H9 (cell line): ENCODE data around the gene EPHB2. TPM values are rescaled to one million over a fixed set of nuclear protein-coding genes. Genes with fewer than 3 reads are reported as not detected.

Source experiments
- DNase-seq: peaks from one replicate; pipeline ENCODE4 v3.0.0-alpha.2; 2017
- H2AFZ ChIP-seq: one replicate; pipeline ENCODE4 v1.6.1; 2013; ENCODE audit warnings: mild to moderate bottlenecking, low read length, control low read depth, moderate library complexity
- H2AK5ac ChIP-seq: 2 replicates; pipeline ENCODE4 v1.6.1; 2013; ENCODE audit warnings: low read length, control low read depth, mixed read lengths; ENCODE audit not compliant: insufficient read length
- H2BK120ac ChIP-seq: one replicate; pipeline ENCODE4 v1.6.1; 2013; ENCODE audit warnings: low read depth, mild to moderate bottlenecking, low read length, control low read depth, inconsistent platforms; ENCODE audit not compliant: poor library complexity, severe bottlenecking
- H2BK12ac ChIP-seq: 2 replicates; pipeline ENCODE4 v1.6.1; 2013; ENCODE audit warnings: low read length, control low read depth, mixed read lengths, low read depth; ENCODE audit not compliant: insufficient read length
- H2BK15ac ChIP-seq: 2 replicates; pipeline ENCODE4 v1.6.1; 2013; ENCODE audit warnings: low read depth, low read length, control low read depth
- H2BK20ac ChIP-seq: one replicate; pipeline ENCODE4 v1.6.1; 2013; ENCODE audit warnings: low read depth, mild to moderate bottlenecking, low read length, control low read depth, inconsistent platforms; ENCODE audit not compliant: poor library complexity, severe bottlenecking
- H2BK5ac ChIP-seq: 2 replicates; pipeline ENCODE4 v1.6.1; 2013; ENCODE audit warnings: low read length, control low read depth, mixed read lengths; ENCODE audit not compliant: insufficient read length
- H3K14ac ChIP-seq: 2 replicates; pipeline ENCODE4 v1.6.1; 2013; ENCODE audit warnings: low read length, control low read depth; ENCODE audit not compliant: insufficient read depth
- H3K18ac ChIP-seq: 2 replicates; pipeline ENCODE4 v1.6.1; 2013; ENCODE audit warnings: low read depth, mild to moderate bottlenecking, mixed read lengths, low read length, control low read depth; ENCODE audit not compliant: insufficient read length
- H3K23ac ChIP-seq: 2 replicates; pipeline ENCODE4 v1.6.1; 2013; ENCODE audit warnings: low read length, control low read depth, mixed read lengths, low read depth; ENCODE audit not compliant: insufficient read length
- H3K23me2 ChIP-seq: 2 replicates; pipeline ENCODE4 v1.6.1; 2013; ENCODE audit warnings: low read depth, mild to moderate bottlenecking, mixed read lengths, low read length, control low read depth; ENCODE audit not compliant: insufficient read length, poor library complexity, severe bottlenecking
- H3K27ac ChIP-seq: 2 replicates; pipeline ENCODE4 v1.5.1; 2013; ENCODE audit warnings: low read length, control low read depth, mixed read lengths, low read depth; ENCODE audit not compliant: insufficient read length
- H3K27me3 ChIP-seq: 2 replicates; pipeline ENCODE4 v1.6.1; 2013; ENCODE audit warnings: low read length, control low read depth, inconsistent platforms; ENCODE audit not compliant: insufficient read depth
- H3K4ac ChIP-seq: 2 replicates; pipeline ENCODE4 v1.6.1; 2013; ENCODE audit warnings: low read depth, mild to moderate bottlenecking, control low read depth, inconsistent platforms, low read length, moderate library complexity
- H3K4me1 ChIP-seq: 2 replicates; pipeline ENCODE4 v1.6.1; 2013; ENCODE audit warnings: low read length, control low read depth, inconsistent platforms; ENCODE audit not compliant: insufficient read depth
- H3K4me2 ChIP-seq: 2 replicates; pipeline ENCODE4 v1.6.1; 2013; ENCODE audit warnings: low read length, control low read depth, mixed read lengths; ENCODE audit not compliant: insufficient read length, insufficient read depth
- H3K56ac ChIP-seq: 2 replicates; pipeline ENCODE4 v1.6.1; 2013; ENCODE audit warnings: low read depth, mild to moderate bottlenecking, mixed read lengths, low read length, control low read depth; ENCODE audit not compliant: insufficient read length
- H3K79me1 ChIP-seq: 2 replicates; pipeline ENCODE4 v1.6.1; 2013; ENCODE audit warnings: low read depth, mild to moderate bottlenecking, moderate library complexity, low read length, control low read depth, inconsistent platforms; ENCODE audit not compliant: insufficient read depth, poor library complexity, severe bottlenecking
- H3K79me2 ChIP-seq: 2 replicates; pipeline ENCODE4 v1.6.1; 2013; ENCODE audit warnings: low read length, control low read depth, inconsistent platforms; ENCODE audit not compliant: insufficient read depth
- H3K9ac ChIP-seq: 2 replicates; pipeline ENCODE4 v1.6.1; 2013; ENCODE audit warnings: low read length, control low read depth, mixed read lengths; ENCODE audit not compliant: insufficient read length; ENCODE audit errors: extremely low read depth
- H3K9me3 ChIP-seq: one replicate; pipeline ENCODE4 v1.6.1; 2013; ENCODE audit warnings: low read depth, low read length, inconsistent platforms; ENCODE audit not compliant: control insufficient read depth
- H3T11ph ChIP-seq: one replicate; pipeline ENCODE4 v1.6.1; 2013; ENCODE audit warnings: mild to moderate bottlenecking, low read length, control low read depth, inconsistent platforms
- H4K20me1 ChIP-seq: one replicate; pipeline ENCODE4 v1.6.1; 2013; ENCODE audit not compliant: control insufficient read depth, insufficient read length, insufficient read depth
- H4K5ac ChIP-seq: 2 replicates; pipeline ENCODE4 v1.6.1; 2013; ENCODE audit warnings: low read depth, mild to moderate bottlenecking, mixed read lengths, low read length, control low read depth; ENCODE audit not compliant: insufficient read length
- H4K8ac ChIP-seq: replicated peaks from 2 replicates; pipeline ENCODE4 v1.6.1; 2013; ENCODE audit warnings: low read length, control low read depth, mixed read lengths, low read depth; ENCODE audit not compliant: insufficient read length
- H4K91ac ChIP-seq: 2 replicates; pipeline ENCODE4 v1.6.1; 2013; ENCODE audit warnings: low read depth, mild to moderate bottlenecking, moderate library complexity, mixed read lengths, low read length, control low read depth; ENCODE audit not compliant: insufficient read length
- H3K27ac Mint-ChIP-seq, 3 experiments: 2 replicates in 2 of 3; 3 replicates in 1 of 3; pipeline ENCODE4 v1.8.0; 2020 to 2021; ENCODE audit warnings: mixed read lengths in 3 of 3, mild to moderate bottlenecking in 1 of 3, moderate library complexity in 1 of 3
- H3K27me3 Mint-ChIP-seq: 2 replicates; pipeline ENCODE4 v1.8.0; 2021; ENCODE audit warnings: low read depth, mild to moderate bottlenecking, moderate library complexity, mixed read lengths
- H3K36me3 Mint-ChIP-seq, 3 experiments: 2 replicates in 2 of 3; 3 replicates in 1 of 3; pipeline ENCODE4 v1.8.0; 2020 to 2021; ENCODE audit warnings: low read depth in 3 of 3, mixed read lengths in 3 of 3; ENCODE audit not compliant: insufficient read depth in 1 of 3
- H3K4me1 Mint-ChIP-seq, 2 experiments: 2 replicates each; pipeline ENCODE4 v1.8.0; 2020; ENCODE audit warnings: mixed read lengths in 2 of 2
- H3K4me3 Mint-ChIP-seq, 2 experiments: 2 replicates in 1 of 2; 3 replicates in 1 of 2; pipeline ENCODE4 v1.8.0; 2020 to 2021; ENCODE audit warnings: mild to moderate bottlenecking in 2 of 2, mixed read lengths in 2 of 2, moderate library complexity in 1 of 2
- H3K9me3 Mint-ChIP-seq, 2 experiments: 2 replicates in 1 of 2; 3 replicates in 1 of 2; pipeline ENCODE4 v1.8.0; 2020; ENCODE audit warnings: mild to moderate bottlenecking in 2 of 2, mixed read lengths in 2 of 2, moderate library complexity in 1 of 2
- CTCF ChIP-seq: fragments of 200-600 bp; sonication (generic); conservative IDR thresholded peaks from 3 replicates; pipeline ENCODE4 v1.8.0; 2021; ENCODE audit warnings: antibody characterized with exemption, mild to moderate bottlenecking
- WGBS: extraction: QIAGEN DNeasy Blood & Tissue Kit; methylation state at CpG from one replicate; pipeline ENCODE4 v1.1.7; 2013; ENCODE audit warnings: missing lambda C conversion rate, low lambda C conversion rate, mixed read lengths; ENCODE audit not compliant: insufficient read length; ENCODE audit errors: extremely low coverage; 5-methylcytosine and 5-hydroxymethylcytosine counted together
- total RNA-seq: library from RNA; stranded (reverse); gene quantifications from 2 replicates; pipeline ENCODE4 v1.2.1, GENCODE V29; 2021

Gene EPHB2
- total RNA-seq, 1 experiment from 2014 or later, result 9.5 TPM

GRCh38 chr1:22941257-22941656, 230.6 kb downstream of the EPHB2 start:
- H3T11ph ChIP-seq, result no peak overlapping the region
- Mint-ChIP-seq H3K36me3 (peaks cover 0 to 2% (median 0%) of the 10 kb centered on the region in 3 experiments; a peak in 2 of 7 replicates), H3K4me1 (no peaks in the 10 kb centered on the region), H3K9me3 (peaks cover 15 to 24% of the 10 kb centered on the region in 2 experiments; a peak in 4 of 5 replicates), H3K4me3 (no peak overlapping the region), H3K27me3 (peaks cover 14% of the 10 kb centered on the region), H3K27ac (no peak overlapping the region)
- H3K23ac ChIP-seq, result no peak overlapping the region
- H3K79me1 ChIP-seq, result no peaks in the 10 kb centered on the region
- H3K4ac ChIP-seq, result no peak overlapping the region
- no peaks in the 10 kb centered on the region for H3K79me2 ChIP-seq
- no peak for DNase-seq
- H3K18ac ChIP-seq, result no peak overlapping the region
- H2BK20ac ChIP-seq, result no peak overlapping the region
- no peaks in the 10 kb centered on the region for H3K9me3 ChIP-seq
- H3K27me3 ChIP-seq, result no peaks in the 10 kb centered on the region
- H4K5ac ChIP-seq, result no peak overlapping the region
- no peak overlapping the region for H4K91ac ChIP-seq
- no peak overlapping the region for H3K56ac ChIP-seq
- H2BK15ac ChIP-seq, result no peak overlapping the region
- no peak overlapping the region for H4K8ac ChIP-seq
- no peak overlapping the region for H3K27ac ChIP-seq
- no peak overlapping the region for H2BK5ac ChIP-seq
- no peak for TF ChIP-seq CTCF
- no peak overlapping the region for H3K4me2 ChIP-seq
- H3K9ac ChIP-seq, result no peak overlapping the region
- H2BK120ac ChIP-seq, result no peak overlapping the region
- no peak overlapping the region for H2AFZ ChIP-seq
- no peak overlapping the region for H2AK5ac ChIP-seq
- WGBS, result no CpG with 5 or more reads among the region's 2 CpGs
- H3K14ac ChIP-seq, result no peak overlapping the region
- no peaks in the 10 kb centered on the region for H4K20me1 ChIP-seq
- no peak overlapping the region for H2BK12ac ChIP-seq
- no peaks in the 10 kb centered on the region for H3K23me2 ChIP-seq
- H3K4me1 ChIP-seq, result no peaks in the 10 kb centered on the region
